Measurements from ENCODE around the gene GLRX3.

- TF ChIP-seq CTCF (IDR thresholded peaks at IDR 0.05; ENCODE audit: low read depth, low read length), result no peak
- no peak for TF ChIP-seq EZH2phosphoT487 (IDR thresholded peaks at IDR 0.05; ENCODE audit: low read depth)
These were observed 59.6 kb downstream of the GLRX3 start for GRCh38 chr10:130195746-130196294.
